ENCODE results near the gene TPCN2.

TPCN2 gene

DNA sequence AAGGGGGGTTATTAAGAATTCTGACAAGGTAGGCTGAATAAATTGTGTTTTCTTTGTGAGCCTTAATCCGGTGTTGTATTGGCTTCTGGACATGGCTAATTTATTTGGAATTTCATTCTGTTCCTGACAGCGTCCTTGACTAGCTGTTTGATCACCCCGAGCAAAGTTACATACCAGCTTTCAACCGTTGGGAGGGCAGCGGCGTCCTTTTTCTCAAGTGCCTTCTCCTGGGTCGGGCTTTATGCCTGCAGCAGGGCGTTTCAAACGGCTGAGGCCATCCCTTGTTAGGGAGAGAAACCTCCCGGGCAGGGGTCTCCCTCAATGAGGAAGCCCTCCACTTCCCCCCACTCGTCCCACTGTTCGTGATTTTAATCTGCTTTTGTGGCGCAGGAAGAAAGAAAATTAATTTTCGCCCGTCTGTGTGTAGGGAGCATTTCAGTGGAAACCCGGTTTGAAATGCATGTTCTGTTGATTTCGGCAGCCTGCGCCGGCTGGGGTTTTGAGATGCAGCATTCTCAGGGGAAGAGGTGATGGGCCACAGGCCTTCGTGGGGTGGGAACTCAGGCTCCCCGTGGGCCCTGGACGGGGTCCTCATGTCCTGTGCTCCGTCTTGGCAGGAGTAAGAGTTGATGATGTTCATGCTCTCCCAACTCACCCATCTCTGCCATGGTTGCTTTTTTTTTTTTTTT lies 104.1 kb downstream of the TPCN2 start:
- no peak for DNase-seq (ENCODE audit: extremely low read depth, low read depth)
- TF ChIP-seq, protein P1, sequence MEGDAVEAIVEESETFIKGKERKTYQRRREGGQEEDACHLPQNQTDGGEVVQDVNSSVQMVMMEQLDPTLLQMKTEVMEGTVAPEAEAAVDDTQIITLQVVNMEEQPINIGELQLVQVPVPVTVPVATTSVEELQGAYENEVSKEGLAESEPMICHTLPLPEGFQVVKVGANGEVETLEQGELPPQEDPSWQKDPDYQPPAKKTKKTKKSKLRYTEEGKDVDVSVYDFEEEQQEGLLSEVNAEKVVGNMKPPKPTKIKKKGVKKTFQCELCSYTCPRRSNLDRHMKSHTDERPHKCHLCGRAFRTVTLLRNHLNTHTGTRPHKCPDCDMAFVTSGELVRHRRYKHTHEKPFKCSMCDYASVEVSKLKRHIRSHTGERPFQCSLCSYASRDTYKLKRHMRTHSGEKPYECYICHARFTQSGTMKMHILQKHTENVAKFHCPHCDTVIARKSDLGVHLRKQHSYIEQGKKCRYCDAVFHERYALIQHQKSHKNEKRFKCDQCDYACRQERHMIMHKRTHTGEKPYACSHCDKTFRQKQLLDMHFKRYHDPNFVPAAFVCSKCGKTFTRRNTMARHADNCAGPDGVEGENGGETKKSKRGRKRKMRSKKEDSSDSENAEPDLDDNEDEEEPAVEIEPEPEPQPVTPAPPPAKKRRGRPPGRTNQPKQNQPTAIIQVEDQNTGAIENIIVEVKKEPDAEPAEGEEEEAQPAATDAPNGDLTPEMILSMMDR (IDR thresholded peaks at IDR 0.05; ENCODE audit: low read depth, low read length, missing control alignments) = no peak
- no peak overlapping the region for H3K4me3 ChIP-seq (replicated peaks; ENCODE audit: low read depth, low read length)

DNA sequence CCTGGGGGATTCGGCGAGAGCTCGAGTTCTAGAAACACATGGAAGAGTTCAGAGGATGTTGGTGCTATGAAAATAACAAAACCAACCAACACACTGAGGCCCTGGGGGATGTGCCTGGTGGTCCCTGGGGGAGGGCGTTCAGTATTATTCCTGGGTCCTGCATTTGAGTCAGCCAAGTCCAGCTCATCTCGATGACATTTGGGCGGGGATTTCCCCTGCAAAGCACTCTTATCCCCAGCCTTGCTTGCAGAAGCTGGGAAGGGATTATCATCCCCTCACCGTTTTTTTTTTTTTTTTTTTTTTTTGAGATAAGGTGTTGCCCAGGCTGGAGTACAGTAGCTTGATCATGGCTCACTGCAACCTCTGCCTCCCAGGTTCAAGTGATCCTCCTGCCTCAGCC lies 104.9 kb downstream of the TPCN2 start:
- no peak overlapping the region for H3K4me3 ChIP-seq (replicated peaks; ENCODE audit: low read depth, low read length)
- TF ChIP-seq, protein P1 (IDR thresholded peaks at IDR 0.05; ENCODE audit: low read depth, low read length, missing control alignments) = no peak
- no peak for DNase-seq (ENCODE audit: extremely low read depth, low read depth)

DNA sequence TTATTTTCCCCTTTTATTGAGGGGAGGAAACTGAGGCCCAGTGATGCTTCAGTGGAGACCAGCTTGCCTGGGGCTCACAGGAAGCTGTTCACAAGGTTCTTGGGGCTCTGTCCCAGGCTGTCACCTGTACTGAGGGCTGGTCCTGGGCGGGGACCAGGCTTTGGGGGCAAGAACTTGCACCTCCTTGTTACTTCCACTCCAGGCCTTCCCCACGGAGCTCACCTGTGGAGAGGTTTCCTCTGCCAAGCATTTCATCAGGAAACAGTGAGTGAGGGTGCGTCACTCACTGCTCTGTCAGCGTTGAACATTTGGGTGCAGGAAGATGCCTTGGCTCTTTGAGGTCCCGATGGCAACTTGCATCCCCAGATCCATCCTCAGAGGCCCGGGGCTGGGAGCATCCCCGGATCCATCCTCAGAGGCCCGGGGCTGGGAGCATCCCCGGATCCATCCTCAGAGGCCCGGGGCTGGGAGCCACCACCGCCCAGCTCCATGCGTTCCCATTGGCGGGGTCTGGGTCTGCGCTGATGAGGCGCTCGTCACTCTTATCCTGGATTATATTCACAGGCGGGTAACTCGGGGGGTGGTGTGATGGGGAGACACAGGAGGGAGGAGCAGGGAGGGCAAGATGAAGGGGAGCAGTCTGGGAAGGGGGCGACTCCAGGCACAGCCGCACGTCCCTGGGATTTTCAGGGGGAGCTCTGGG lies 105.6 kb downstream of the TPCN2 start:
- TF ChIP-seq, protein P1 (IDR thresholded peaks at IDR 0.05; ENCODE audit: low read depth, low read length, missing control alignments) = no peak
- no peak for DNase-seq (ENCODE audit: extremely low read depth, low read depth)
- no peak overlapping the region for H3K4me3 ChIP-seq (replicated peaks; ENCODE audit: low read depth, low read length)

DNA sequence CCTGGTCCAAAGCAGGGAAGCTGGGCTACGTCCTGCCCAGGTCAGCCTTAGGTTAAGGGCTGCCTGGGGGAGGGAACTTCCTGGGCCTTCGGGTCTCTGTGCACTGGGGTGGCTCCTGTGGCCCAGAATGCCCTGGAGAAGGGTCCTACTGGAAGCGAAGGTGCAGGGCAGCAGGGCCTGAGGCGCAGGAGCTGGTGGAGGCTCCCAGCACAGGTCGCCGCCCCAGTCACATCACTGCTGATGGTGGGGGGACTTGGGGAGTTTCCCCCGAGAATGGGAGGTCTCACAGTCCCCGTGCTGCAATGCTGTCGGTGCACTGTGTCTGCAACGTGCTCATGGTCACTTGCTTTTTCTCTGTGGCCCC lies 106.2 kb downstream of the TPCN2 start:
- no peak overlapping the region for H3K4me3 ChIP-seq (replicated peaks; ENCODE audit: low read depth, low read length)
- TF ChIP-seq, protein P1 (IDR thresholded peaks at IDR 0.05; ENCODE audit: low read depth, low read length, missing control alignments) = no peak
- DNase-seq (ENCODE audit: extremely low read depth, low read depth) = no peak

DNA sequence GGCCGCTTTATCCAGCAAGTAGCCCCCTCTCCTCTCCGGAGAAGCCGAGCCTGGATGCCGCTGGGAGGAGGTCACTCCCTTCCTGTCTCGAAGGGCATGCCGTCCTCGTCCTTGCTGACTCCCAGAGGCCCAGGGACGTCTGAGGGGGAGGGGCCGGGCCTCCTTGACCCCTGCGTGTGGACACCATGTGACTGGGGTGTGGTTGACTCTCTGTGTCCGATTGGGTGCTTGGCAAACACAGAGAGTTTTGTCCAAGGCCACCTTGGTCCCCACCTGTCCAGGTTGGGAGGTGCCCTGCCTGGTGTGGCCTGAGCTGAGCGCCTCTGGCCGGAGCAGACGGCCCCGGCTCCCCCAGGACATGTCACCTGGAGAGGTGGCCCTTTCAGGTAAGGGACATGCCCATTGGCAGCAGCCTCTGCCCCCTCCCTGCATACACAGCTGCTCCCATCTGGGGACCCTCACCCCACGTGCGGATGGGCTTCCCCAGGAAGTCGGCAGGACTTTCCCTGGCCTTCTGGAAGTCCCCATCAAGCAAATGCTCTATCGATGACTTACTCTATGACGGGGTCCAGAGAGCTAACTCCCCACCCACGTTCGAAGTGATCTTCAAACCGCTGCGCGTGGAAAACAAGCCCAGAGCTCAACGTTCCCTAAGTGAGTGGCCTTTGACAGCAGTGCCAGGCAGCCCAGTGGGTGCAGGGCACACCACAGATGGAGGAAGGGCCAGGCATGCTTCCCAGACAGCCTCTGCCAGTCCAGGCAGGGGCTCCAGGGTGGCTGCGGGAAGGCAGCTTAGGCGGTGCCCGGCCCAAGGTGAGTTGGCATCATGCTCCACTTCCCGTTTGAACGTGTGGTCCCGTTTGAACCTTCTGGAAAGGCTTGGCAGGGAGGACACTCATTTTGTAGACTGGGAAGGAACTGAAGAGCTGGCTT lies 106.8 kb downstream of the TPCN2 start, which contains the start of gene SMIM38:
SMIM38 (plus strand) TSS at position 634 of the 933 bp plus-strand sequence. CDS start 1,912 bp downstream, outside the sequence.
- H3K4me3 ChIP-seq (replicated peaks; ENCODE audit: low read depth, low read length) = no peak within 1 kb of the TSS
- DNase-seq (ENCODE audit: extremely low read depth, low read depth) = no peak
- TF ChIP-seq, protein P1 (IDR thresholded peaks at IDR 0.05; ENCODE audit: low read depth, low read length, missing control alignments) = no peak

DNA sequence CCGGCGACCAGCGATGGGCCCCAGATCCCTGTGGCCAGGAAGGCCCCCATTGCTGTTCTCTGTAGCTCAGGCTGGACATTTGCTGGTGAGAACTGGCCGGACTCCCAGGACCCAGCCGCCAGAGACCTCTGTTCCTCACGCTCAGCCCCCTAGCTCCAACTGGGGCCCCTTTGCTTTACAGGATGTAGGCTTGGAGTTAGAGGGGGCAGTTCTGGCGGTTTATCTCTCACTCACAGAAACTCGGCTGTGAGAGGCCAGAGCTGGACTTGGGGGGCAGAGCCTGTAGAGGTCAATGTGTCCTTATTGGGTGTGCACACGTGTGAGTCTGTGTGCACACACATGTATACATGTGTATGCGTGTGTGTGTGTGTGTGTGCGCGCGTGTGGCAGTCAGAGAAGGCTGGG lies 107.5 kb downstream of the TPCN2 start:
- TF ChIP-seq, protein P1 (IDR thresholded peaks at IDR 0.05; ENCODE audit: low read depth, low read length, missing control alignments) = no peak
- DNase-seq (ENCODE audit: extremely low read depth, low read depth) = no peak
- no peak overlapping the region for H3K4me3 ChIP-seq (replicated peaks; ENCODE audit: low read depth, low read length)
